Activated CD8-positive, alpha-beta T cell treated with anti-CD3 and anti-CD28 coated beads, Interleukin-2, amount 10 ng/mL, durations not matched to agents 7 days and 5 days (primary cell): Measurements from ENCODE around the gene SLC9A3. TPM values are rescaled to one million over a fixed set of nuclear protein-coding genes. Genes with fewer than 3 reads are reported as not detected.

Experiments
- ATAC-seq: fragments of 150-1000 bp; cut with Tn5 transposase; one replicate; pipeline ENCODE4 v1.10.0; 2021; ENCODE audit warnings: moderate library complexity
- CTCF ChIA-PET: fragments of 350-600 bp; sonication (Branson Sonifier 250); formaldehyde crosslinking; loops from one replicate; lab custom pipeline; 2021; ENCODE audit warnings: antibody characterized with exemption; lab: Charles Lee
- POLR2A ChIA-PET: fragments of 350-600 bp; sonication (Branson Sonifier 250); formaldehyde crosslinking; loops from one replicate; lab custom pipeline; 2021; ENCODE audit warnings: antibody characterized with exemption; lab: Charles Lee
- DNase-seq: peaks from one replicate; pipeline ENCODE4 v3.0.0-alpha.2; 2020
- H3K27ac Mint-ChIP-seq: one replicate; pipeline ENCODE4 v1.8.0; 2021; ENCODE audit warnings: mild to moderate bottlenecking, mixed read lengths
- H3K27me3 Mint-ChIP-seq: one replicate; pipeline ENCODE4 v1.8.0; 2021; ENCODE audit warnings: low read depth, mixed read lengths
- H3K36me3 Mint-ChIP-seq: one replicate; pipeline ENCODE4 v1.8.0; 2021; ENCODE audit warnings: low read depth, mixed read lengths
- H3K4me1 Mint-ChIP-seq: one replicate; pipeline ENCODE4 v1.8.0; 2021; ENCODE audit warnings: low read depth, mixed read lengths
- H3K4me3 Mint-ChIP-seq: one replicate; pipeline ENCODE4 v1.8.0; 2021; ENCODE audit warnings: mild to moderate bottlenecking, mixed read lengths
- H3K9me3 Mint-ChIP-seq: one replicate; pipeline ENCODE4 v1.8.0; 2022; ENCODE audit warnings: mixed read lengths; ENCODE audit not compliant: insufficient read depth
- total RNA-seq, 2 experiments: library from RNA; stranded (reverse); gene quantifications; one replicate each; pipeline ENCODE4 v1.2.3, GENCODE V29; 2021

Gene SLC9A3
- total RNA-seq, 2 experiments from 2014 or later = 1.6 to 1.9 TPM

DNA sequence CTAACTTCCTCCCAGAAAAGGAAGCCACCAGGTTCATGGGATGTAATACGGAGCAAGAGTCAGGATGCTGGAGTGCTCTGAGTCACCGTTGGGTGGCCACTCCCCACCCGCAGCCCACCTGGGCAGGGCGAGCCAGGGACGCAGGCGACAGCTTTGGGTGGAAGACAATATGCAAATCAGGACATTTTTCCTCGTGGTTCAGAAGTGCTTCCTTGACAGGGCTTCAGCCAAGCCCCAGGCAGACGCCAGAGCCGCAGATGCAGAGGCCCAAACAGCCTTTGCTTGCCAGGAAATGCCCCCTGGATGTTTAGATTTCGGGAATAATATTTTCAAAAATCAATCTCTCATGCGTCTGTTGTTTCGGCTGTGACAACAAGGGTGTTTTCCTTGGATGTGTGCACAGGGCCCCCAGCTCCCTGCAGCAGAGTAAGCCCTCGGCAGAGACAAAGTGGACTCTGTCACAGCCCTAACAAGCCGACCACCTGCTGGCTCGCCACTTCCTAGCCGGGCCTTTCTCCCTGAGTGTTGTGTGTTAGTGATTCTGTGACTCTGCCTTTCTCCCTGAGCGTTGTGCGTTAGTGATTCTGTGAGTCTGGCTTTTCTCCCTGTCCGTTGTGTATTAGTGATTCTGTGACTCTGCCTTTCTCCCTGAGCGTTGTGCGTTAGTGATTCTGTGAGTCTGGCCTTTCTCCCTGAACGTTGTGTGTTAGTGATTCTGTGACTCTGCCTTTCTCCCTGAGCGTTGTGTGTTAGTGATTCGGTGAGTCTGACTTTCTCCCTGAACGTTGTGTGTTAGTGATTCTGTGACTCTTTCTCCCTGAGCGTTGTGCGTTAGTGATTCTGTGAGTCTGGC lies 11.8 kb upstream of the SLC9A3 start:
- no peak overlapping the region for H3K27ac Mint-ChIP-seq

DNA sequence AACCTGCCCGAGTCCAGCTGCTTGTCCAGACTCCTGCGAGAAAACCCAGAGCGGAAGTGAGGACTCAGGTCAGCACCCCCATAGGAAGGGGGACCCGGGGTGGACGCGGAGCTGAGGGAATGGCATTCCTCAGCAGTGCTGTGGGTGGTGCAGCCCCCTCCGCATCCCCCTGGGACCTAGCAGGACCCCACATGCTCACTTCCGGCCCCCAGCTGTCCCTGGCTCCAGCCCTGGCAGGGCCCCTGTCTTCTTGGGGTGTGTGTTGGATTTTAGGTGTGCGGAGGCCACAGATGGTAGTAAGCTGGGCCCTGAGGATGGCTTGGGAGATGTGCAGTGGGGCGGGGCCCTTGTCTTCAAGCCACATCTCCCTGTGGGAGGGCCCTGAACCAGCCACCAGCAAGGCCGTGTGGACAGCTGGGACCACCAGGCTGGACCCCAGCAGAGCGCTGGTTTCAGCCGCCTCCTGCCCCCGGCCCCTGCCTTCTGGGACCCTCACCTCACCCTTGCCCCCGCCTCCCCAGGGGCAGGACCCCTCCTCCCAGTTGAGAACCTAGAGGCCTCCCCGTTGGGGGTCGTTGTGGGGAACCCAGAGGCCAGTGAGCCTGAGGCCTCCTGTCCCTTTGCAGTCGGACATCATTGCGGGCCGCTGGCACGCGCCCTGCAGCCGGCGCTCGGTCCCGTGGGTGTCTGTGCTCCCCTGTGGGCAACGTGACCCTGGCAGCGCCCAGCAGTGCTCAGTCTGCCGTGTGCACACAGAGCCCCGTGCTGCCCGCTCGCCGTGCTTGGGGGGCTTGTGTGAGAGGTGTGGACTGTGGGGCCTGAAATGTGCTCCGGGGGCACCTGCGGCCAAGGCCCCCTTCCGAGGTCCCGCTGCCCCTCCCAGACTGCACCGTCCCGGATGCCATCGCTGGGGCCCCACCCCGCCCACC lies 10.8 kb upstream of the SLC9A3 start:
- Mint-ChIP-seq H3K27me3 (peaks cover 20% of the 10 kb centered on the region), H3K36me3 (no peaks in the 10 kb centered on the region), H3K4me1 (peaks cover 8% of the 10 kb centered on the region), H3K27ac (no peak overlapping the region), H3K9me3 (no peaks in the 10 kb centered on the region), H3K4me3 (no peak overlapping the region)
- no peak for DNase-seq
- no peak for ATAC-seq
- ChIA-PET POLR2A (no interaction called here), CTCF (no interaction called here)

More for the DNA sequence above, 11.8 kb upstream of the SLC9A3 start:
- ATAC-seq (no peak), DNase-seq (no peak)
- ChIA-PET POLR2A (no interaction called here), CTCF (no interaction called here)
- no peaks in the 10 kb centered on the region for H3K36me3 Mint-ChIP-seq
- H3K27me3 Mint-ChIP-seq = peaks cover 16% of the 10 kb centered on the region
- no peaks in the 10 kb centered on the region for H3K4me1 Mint-ChIP-seq
- H3K9me3 Mint-ChIP-seq = no peaks in the 10 kb centered on the region
- no peak overlapping the region for H3K4me3 Mint-ChIP-seq

DNA sequence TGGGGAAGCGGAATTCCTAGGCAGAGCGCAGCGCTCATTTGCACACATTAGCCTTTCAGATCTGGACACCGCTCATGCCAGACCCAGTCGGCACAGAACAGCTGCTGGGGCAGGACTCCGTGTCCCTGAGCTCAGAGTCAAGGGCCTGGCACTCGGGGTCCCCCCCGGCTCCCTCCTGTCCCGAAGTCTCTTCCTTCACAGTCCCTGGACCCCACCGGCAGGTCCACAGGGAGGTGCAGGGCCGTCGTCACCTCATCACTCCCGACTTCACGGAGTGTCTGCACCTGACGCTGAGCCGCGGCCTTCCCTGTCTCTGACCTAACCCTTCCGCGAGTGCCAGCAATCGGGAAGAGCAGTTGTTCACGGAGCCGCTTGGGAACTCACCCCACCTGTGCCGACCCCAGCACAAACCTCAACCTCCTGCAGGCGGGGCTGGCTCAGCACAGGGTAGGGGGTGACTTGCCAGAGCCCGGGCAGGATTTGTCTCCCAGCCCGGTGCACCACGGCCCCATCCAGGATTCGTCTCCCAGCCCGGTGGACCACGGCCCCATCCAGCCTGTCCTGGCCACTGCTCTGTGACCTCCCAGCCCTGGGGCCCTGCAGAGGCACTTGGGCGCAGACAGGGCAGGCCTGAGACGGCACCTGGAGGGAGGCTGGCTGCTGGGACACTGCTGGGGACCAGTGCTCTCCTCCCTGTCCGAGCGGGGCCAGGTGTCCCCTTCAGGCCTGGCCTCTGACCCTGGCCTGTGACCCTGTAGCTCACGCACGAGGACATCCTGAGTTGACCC lies 9.9 kb upstream of the SLC9A3 start:
- H3K27me3 Mint-ChIP-seq = peaks cover 27% of the 10 kb centered on the region
- H3K9me3 Mint-ChIP-seq = no peaks in the 10 kb centered on the region
- ATAC-seq (no peak), DNase-seq (no peak)
- no peak overlapping the region for H3K4me3 Mint-ChIP-seq
- ChIA-PET POLR2A (no interaction called here), CTCF (no interaction called here)
- H3K4me1 Mint-ChIP-seq = peaks cover 16% of the 10 kb centered on the region
- H3K27ac Mint-ChIP-seq = no peak overlapping the region
- no peaks in the 10 kb centered on the region for H3K36me3 Mint-ChIP-seq

GRCh38 chr5:533243-533954 lies 9.2 kb upstream of the SLC9A3 start:
- H3K4me1 Mint-ChIP-seq = peaks cover 21% of the 10 kb centered on the region
- ChIA-PET POLR2A (no interaction called here), CTCF (no interaction called here)
- ATAC-seq (no peak), DNase-seq (no peak)
- no peaks in the 10 kb centered on the region for H3K9me3 Mint-ChIP-seq
- H3K27ac Mint-ChIP-seq = no peak overlapping the region
- H3K4me3 Mint-ChIP-seq = no peak overlapping the region
- no peaks in the 10 kb centered on the region for H3K36me3 Mint-ChIP-seq
- peaks cover 32% of the 10 kb centered on the region for H3K27me3 Mint-ChIP-seq

DNA sequence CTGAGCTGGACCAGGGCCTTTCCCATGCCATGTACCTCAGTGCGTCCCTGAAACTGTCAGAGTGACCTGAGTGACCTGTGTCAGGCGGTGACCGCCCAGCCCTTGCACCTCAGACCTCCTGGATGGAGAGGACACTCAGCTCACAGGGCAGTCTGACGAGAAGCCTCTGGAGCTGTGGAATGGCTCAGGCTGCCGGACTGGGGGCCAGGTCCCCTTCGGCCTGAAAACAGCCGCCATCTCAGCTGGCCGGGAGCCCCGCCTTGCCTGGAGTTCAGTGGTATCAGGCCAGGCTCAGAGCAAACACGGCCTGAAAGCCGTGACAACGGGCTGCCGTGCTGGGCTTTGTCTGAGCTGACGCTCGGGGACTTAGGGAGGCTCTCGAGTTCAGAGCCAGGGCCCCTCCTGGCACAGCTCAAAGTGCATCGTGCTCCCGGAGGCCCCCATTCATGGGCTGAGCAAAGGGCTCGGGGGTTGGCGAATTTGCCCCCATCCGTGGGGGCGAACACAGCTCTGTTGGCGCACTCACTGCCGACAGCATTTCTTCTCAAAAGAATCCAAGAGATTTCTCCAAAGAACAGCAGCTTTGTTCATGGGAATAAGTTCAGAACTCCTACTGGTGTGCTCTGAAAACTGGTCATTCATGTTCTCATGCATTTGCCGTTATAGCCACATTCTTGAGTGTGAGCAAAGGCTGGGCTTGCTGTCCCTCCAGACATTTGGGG lies 8.4 kb upstream of the SLC9A3 start:
- ATAC-seq = no peak
- Mint-ChIP-seq H3K4me1 (peaks cover 25% of the 10 kb centered on the region), H3K27ac (no peak overlapping the region), H3K9me3 (no peaks in the 10 kb centered on the region), H3K27me3 (peaks cover 32% of the 10 kb centered on the region), H3K36me3 (no peaks in the 10 kb centered on the region), H3K4me3 (no peak overlapping the region)
- DNase-seq = no peak
- POLR2A ChIA-PET = no interaction called here
- CTCF ChIA-PET = no interaction called here

- ChIA-PET CTCF (no interaction called here), POLR2A (interaction anchor here (1.4 kb wide), 1 partner anchor 13 kb away, joined by 3 read pairs; no protein-coding TSS in a partner anchor)
- no peaks in the 10 kb centered on the region for H3K36me3 Mint-ChIP-seq
- peaks cover 33% of the 10 kb centered on the region for H3K4me1 Mint-ChIP-seq
- H3K9me3 Mint-ChIP-seq = no peaks in the 10 kb centered on the region
- ATAC-seq = no peak
- H3K4me3 Mint-ChIP-seq = no peak overlapping the region
- H3K27me3 Mint-ChIP-seq = peaks cover 36% of the 10 kb centered on the region
- no peak overlapping the region for H3K27ac Mint-ChIP-seq
- no peak for DNase-seq
Observed at GRCh38 chr5:531749-532315, 7.6 kb upstream of the SLC9A3 start.

- no peaks in the 10 kb centered on the region for H3K36me3 Mint-ChIP-seq
- ATAC-seq = no peak
- H3K27me3 Mint-ChIP-seq = peaks cover 41% of the 10 kb centered on the region
- H3K4me3 Mint-ChIP-seq = no peak overlapping the region
- H3K9me3 Mint-ChIP-seq = no peaks in the 10 kb centered on the region
- no peak overlapping the region for H3K27ac Mint-ChIP-seq
- peaks cover 39% of the 10 kb centered on the region for H3K4me1 Mint-ChIP-seq
- no peak for DNase-seq
- ChIA-PET CTCF (no interaction called here), POLR2A (interaction anchor here (1.4 kb wide), 1 partner anchor 14 kb away, joined by 3 read pairs; no protein-coding TSS in a partner anchor)
Observed at GRCh38 chr5:531101-531748, 7.0 kb upstream of the SLC9A3 start.

DNA sequence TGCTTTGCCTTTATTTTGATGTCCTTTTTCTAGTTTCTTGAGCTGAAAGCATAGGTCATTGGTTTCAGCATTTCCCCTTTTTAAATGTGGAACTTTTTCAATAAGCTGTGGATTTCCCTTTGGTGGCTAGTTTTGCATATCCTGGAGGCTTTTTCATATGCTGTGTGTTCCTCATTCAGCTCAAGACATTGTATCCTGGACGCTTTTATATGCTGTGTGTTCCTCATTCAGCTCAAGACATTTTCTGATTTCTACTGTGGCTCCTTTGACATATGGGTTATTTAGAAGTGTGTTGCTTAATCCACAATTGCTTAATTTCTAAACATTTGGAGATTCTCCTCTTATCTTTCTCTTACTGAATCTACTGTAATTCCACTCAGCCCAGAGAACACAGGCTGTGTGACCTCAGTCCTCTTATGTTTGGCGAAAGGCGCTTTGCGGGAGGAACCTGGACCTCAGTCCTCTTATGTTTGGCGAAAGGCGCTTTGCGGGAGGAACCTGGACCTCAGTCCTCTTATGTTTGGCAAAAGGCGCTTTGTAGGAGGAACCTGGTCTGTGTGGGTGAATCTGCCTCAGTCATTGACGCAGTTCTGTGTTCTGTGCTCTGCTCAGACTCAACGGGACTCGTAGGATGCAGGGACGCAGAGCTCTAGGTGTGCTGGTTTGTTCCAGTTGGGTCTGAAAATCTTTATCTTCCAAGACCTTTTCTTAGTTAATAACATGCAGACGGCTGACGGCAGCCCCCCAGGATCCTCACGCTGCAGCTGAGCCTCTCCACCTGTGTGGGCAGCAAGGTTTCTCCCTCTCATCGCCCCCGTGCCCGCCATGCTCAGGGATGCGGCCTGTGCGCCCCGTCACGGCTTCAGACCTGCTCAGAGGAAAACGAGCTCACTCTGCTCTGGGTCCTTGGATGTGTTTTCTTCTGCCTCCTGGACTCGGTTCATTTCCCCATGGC lies 6.0 kb upstream of the SLC9A3 start:
- no peaks in the 10 kb centered on the region for H3K9me3 Mint-ChIP-seq
- ChIA-PET CTCF (interaction anchor here (0.6 to 1.5 kb wide), 4 partner anchors 12 to 84 kb away, joined by 3 to 5 read pairs (median 4); no protein-coding TSS in a partner anchor), POLR2A (interaction anchor here (0.7 to 1.4 kb wide), 4 partner anchors 9 to 24 kb away, joined by 3 to 7 read pairs (median 4); no protein-coding TSS in a partner anchor)
- DNase-seq = no peak
- peaks cover 42% of the 10 kb centered on the region for H3K4me1 Mint-ChIP-seq
- no peak overlapping the region for H3K4me3 Mint-ChIP-seq
- no peaks in the 10 kb centered on the region for H3K36me3 Mint-ChIP-seq
- ATAC-seq = no peak
- H3K27me3 Mint-ChIP-seq = peaks cover 50% of the 10 kb centered on the region
- no peak overlapping the region for H3K27ac Mint-ChIP-seq
